GM12864 (cell line): ENCODE data around the gene SLC39A10.

ENCODE experiments used
- DNase-seq: peaks from one replicate; pipeline ENCODE4 v3.0.0-alpha.2; 2011; ENCODE audit warnings: low read depth
- H3K4me3 ChIP-seq: 2 replicates; pipeline ENCODE4 v1.5.1; 2011; ENCODE audit warnings: mild to moderate bottlenecking, low read depth, low read length, control low read depth
- TF ChIP-seq, protein P1 (sequence below): IDR thresholded peaks from 2 replicates; pipeline ENCODE4 v1.5.1; 2011; ENCODE audit warnings: low read depth, mild to moderate bottlenecking, moderate library complexity, low read length, control low read depth, inconsistent platforms; ENCODE audit errors: missing control alignments

Gene SLC39A10, protein sequence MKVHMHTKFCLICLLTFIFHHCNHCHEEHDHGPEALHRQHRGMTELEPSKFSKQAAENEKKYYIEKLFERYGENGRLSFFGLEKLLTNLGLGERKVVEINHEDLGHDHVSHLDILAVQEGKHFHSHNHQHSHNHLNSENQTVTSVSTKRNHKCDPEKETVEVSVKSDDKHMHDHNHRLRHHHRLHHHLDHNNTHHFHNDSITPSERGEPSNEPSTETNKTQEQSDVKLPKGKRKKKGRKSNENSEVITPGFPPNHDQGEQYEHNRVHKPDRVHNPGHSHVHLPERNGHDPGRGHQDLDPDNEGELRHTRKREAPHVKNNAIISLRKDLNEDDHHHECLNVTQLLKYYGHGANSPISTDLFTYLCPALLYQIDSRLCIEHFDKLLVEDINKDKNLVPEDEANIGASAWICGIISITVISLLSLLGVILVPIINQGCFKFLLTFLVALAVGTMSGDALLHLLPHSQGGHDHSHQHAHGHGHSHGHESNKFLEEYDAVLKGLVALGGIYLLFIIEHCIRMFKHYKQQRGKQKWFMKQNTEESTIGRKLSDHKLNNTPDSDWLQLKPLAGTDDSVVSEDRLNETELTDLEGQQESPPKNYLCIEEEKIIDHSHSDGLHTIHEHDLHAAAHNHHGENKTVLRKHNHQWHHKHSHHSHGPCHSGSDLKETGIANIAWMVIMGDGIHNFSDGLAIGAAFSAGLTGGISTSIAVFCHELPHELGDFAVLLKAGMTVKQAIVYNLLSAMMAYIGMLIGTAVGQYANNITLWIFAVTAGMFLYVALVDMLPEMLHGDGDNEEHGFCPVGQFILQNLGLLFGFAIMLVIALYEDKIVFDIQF

GRCh38 chr2:195656859-195657633, at the start of gene SLC39A10:
SLC39A10 (plus strand) TSS chr2:195657226; CDS start chr2:195680043, 22,817 bp downstream.
- peak within 1 kb of the TSS; percentile 79 for H3K4me3 ChIP-seq
- TF ChIP-seq, protein P1, sequence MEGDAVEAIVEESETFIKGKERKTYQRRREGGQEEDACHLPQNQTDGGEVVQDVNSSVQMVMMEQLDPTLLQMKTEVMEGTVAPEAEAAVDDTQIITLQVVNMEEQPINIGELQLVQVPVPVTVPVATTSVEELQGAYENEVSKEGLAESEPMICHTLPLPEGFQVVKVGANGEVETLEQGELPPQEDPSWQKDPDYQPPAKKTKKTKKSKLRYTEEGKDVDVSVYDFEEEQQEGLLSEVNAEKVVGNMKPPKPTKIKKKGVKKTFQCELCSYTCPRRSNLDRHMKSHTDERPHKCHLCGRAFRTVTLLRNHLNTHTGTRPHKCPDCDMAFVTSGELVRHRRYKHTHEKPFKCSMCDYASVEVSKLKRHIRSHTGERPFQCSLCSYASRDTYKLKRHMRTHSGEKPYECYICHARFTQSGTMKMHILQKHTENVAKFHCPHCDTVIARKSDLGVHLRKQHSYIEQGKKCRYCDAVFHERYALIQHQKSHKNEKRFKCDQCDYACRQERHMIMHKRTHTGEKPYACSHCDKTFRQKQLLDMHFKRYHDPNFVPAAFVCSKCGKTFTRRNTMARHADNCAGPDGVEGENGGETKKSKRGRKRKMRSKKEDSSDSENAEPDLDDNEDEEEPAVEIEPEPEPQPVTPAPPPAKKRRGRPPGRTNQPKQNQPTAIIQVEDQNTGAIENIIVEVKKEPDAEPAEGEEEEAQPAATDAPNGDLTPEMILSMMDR = peak; percentile 11
- peak; percentile 90 for DNase-seq

DNA sequence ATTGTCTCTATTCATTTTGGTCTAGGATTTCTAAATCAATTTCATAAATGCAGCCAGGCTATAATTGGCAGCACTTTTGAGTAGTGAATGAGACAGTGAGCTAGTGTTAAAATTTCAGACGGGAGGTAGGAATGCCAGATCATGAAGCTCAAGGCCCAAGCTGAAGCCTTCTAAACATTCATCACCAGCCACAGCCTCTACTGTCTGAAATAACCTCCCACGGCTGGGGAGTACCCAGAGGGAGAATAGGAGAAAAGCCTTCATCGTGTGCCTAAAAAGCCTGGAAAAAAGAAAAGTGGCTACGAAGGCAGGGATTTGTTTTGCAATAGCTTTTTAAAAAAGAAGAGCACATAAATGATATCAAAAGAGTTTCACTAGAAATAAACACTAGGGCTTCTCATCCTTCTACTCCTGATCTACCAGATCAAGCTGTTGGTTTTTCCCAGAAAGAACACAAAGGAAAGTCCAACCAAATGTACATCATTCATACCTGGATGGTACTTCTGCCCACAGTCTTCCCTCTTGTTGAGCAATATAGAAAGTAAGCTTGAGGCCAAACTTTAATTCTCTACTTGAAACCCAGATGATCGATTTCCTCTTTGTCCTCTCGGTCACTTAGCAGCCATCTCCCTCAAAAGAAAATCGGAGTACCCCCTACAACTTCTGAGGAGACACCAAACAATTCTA, 48.1 kb upstream of the SLC39A10 start:
- DNase-seq = no peak
- no peak overlapping the region for H3K4me3 ChIP-seq
- TF ChIP-seq, protein P1 = no peak

DNA sequence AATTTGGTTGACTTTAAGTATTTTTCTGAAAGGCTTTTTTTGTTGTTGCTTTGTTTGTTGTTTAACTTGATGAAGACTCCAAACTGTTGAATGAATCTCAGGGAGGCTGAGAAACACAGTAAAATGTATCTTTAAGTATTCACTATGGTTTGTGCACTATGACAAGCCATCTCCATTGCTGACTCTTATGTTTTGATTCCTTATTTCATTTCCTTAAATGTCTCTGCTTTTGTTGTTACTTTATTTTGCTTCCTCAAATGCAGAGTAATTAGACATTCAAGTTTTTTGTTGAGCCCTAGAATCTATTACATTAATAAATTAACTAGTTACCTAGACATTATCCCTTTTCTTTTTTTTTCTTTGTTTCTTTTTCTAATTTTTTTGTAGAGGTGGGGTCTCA, 46.3 kb upstream of the SLC39A10 start:
- H3K4me3 ChIP-seq = no peak overlapping the region
- no peak for DNase-seq
- TF ChIP-seq, protein P1 = no peak

DNA sequence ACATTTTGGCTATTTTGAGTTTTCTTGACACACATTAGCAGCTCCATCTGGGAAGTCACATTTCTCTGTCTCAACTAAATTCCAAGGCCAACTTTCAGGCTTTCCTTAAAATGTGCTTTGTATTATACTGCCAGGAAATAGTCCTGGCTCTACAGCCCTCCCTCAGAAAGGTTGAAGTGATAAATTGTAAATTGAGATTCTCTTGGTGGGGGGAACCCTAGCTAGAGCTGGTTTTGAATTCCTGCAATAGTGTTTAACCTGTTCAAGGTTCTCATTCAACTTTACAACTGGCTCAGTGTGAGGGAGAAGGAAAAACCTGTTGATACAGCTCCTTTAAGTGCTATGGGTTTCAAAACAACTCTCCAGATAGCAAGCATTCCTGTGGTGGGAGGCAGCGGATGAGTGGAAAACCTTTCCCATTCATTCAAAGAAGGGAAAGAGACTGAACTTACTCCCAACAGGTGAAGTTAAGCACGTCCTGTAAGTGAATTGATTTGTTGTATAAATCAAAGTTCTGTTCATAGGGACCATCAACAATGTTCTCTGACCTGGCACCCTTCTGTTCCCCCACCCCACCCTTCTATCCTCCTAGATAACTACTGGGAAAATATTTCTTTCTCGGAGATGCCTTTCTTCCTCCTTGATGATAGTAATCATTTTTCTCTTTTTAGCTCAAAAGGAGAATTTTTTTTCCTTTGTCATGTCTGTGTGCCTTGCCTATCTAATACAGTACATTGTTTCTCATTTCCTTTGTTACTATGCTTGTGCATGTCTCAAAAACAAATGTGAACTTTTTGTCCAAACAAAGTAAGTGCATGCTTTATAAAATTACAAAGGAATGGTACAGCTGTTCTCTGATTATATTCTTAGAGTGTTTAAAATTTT, 44.2 kb upstream of the SLC39A10 start:
- DNase-seq = no peak
- TF ChIP-seq, protein P1 = no peak
- H3K4me3 ChIP-seq = no peak overlapping the region

- H3K4me3 ChIP-seq = no peak overlapping the region
- TF ChIP-seq, protein P1 = no peak
- DNase-seq = no peak
Observed at GRCh38 chr2:195613922-195614321, 43.1 kb upstream of the SLC39A10 start.
